Activated T-cell treated with anti-CD3 and anti-CD28 coated beads, Interleukin-2, amount 50 U/mL, for 48 hours (primary cell): ENCODE results near the gene BICDL1.

ENCODE experiments used
- DNase-seq, 2 experiments: peaks; one replicate each; pipeline ENCODE4 v3.0.0-alpha.2; 2020

Gene BICDL1

DNA sequence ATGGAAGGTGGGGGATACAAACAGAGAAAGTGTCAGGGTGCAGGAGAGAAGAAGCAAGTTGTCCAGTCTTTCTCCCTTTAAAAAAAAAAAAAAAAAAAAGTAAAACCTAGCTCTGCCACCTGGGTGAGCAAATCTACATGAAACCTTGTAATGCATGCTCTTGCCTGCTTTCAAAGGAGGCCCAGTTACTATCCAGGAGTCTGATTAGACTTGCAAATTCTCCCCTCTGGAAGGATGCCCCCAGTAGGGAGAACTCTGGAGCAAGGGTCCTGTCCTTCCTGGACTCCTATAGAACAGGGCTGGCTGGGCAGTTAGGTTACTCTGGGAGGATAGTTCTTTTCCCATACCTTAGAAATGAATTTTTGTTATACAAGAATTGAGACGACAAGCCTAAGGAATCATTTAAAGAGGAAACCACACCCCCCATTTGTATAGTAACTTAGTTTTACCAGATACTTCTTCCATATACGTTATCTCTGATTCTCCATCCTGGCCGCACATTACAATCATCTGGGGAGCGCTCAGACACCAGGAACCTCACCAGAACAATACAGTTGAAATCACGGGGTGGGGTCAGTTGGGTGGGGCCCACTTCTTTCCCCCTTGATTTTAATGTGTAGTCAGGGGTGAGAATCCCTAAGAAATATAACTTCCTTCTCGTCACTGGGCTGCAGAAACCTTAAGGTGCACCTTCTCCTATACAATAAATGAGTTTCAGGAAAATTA lies 97.0 kb downstream of the BICDL1 start:
- no peak for DNase-seq

DNA sequence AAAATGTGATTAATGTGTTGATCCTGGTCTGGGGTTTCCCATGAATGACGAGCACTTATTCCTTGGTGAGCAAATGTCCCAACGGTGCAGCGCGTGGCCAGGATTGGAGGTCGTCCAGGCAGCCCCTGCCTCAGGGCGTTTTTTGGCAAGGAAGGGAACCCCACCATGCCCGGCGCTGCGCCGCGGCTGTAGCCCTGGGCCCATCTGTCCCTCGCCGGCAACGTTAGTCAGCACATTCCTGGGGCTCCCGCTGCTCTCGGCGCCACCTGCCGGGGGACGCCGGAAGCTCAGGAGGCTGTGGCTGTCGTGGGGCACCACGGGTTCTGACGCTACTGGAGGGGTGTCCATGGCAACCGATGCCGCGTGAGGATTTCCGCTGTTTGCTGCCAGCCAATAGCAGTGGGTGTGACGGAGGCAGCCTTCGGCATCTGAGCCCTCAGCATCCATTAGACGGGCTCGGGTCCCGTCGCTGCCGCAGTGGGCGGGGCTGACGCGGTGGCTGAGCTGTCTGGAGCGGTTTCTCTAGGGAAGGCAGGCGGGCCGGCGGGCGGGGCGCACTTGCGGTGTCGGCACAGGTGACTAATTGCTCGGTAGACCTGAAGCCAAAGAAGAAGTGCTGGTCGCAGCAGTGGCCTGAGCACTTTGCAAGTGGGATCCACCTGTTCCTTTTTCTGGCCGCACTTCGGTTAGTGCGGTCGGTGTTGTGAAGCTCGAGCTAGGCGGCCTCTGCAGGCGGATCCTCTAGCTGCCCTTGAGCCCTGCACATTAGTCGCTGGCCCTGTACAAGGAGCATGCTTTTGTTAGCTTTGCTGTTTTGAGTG lies 98.0 kb downstream of the BICDL1 start:
- peak; percentile 100 for DNase-seq

DNA sequence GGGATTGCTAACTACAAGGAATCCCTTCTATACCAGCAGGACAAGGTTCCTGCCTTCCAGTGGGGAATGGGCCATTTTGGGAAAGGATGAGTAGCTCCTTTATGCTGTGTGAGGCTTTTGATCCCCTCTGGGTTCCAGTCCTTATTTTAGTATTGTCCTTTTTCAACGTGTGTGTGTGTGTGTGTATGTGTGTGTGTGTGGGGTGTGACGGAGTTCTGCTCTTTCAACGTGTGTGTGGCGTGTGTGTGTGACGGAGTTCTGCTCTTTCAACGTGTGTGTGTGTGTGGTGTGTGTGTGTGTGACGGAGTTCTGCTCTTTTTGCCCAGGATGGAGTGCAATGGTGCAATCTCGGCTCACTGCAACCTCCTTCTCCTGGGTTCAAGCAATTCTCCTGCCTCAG lies 100.1 kb downstream of the BICDL1 start:
- no peak for DNase-seq

DNA sequence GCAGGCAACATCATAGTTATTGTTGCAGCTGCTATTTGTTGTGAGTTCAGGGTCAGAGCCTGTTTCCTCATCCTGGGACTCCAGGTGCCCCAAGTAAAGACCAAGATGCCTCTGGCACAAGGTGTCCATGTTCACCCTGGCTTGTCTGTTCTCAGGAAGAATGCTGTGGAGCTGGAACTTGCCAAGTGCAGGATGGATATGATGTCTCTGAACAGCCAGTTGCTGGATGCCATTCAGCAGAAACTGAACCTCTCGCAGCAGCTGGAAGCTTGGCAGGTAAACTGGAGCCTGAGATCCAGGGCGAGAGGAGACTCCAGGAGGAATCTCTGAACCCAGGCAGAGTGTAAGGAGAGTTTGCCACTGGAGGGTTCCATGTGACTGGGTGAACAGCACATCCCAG lies 100.8 kb downstream of the BICDL1 start:
- no peak for DNase-seq

DNA sequence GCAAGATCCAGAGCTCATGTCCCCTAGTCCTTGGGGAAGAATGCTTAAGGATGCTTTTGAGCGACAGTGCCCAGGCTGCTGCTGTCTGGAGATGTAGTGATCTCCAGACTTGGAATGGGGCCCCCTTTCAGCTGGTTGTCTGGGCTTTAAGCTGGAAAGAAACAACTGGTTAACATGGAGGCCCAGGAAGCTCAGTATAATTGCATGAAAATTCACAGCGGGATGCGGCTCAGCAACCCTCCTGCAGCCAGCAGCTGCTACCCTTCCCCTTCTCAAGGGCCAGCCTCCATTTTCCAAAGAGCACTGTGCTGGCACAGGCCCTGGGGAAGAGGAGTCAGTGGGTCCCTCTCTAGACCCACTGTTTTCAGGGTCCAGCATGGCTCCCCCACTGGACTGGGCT lies 101.2 kb downstream of the BICDL1 start:
- no peak for DNase-seq

DNA sequence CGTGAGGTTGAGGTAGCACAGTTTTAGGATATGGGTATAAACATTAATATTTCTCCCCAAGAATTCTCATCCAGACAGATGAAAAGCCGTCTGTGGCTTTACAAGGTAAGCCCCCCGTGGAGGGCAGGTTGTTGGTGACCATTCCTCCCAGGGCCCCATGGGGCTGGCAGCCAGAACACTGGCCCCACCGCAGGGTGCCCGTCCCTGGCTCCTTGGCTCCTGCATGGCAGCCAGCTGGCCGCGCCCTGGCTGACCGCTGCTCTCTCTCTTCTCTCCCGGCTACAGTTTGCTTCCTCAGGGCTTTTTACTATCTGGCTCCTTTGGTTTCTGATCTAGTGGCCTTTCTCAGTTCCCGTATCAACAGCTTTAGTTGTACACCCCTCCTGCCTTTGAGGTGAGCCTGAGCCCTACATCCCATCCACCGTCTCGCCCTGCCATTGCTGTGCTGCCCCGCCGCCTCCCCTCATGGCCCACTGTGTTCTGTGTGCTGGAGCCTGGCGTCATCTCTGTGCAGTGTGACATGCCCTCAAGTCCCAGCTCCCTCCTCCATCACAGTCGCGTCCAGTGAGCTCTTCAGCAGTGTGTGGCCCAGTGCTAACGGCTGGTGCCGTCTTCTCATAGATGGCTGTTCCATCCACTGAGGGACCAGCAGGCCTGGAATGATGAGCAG lies 101.7 kb downstream of the BICDL1 start:
- no peak for DNase-seq

DNA sequence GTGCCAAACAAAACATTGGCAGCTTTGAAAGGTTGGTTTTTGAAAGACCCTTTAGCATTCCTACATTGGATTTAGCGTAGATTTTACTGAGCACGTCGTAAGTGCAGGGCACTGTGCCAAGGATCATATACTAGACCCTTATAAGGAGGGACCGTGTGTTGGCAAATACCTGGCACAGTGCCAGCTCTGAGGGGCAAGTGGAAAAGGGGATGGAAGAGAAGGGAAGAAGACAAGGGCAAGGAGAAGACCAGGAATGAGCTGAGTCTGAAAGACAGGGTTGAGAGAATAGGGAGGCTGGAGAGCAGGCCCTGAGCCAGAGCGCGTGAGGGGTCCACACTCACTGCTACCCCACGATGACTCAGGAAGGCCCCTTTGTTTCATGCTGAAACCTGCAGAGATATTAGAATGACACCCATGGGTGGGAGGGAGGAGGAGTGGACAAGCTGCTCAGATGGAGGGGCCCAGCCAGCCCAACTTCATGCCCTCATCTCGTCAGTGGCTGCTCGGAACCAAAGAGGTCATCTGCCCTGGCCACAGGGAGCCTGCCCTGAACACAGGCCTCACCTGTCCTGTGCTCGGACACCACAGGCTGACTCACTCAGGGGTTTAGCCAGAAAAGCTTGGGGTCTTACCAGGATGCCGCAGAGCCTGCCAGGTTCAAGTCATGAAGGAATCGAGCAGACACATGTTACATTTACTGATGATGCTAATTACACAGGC lies 102.5 kb downstream of the BICDL1 start:
- no peak for DNase-seq

DNA sequence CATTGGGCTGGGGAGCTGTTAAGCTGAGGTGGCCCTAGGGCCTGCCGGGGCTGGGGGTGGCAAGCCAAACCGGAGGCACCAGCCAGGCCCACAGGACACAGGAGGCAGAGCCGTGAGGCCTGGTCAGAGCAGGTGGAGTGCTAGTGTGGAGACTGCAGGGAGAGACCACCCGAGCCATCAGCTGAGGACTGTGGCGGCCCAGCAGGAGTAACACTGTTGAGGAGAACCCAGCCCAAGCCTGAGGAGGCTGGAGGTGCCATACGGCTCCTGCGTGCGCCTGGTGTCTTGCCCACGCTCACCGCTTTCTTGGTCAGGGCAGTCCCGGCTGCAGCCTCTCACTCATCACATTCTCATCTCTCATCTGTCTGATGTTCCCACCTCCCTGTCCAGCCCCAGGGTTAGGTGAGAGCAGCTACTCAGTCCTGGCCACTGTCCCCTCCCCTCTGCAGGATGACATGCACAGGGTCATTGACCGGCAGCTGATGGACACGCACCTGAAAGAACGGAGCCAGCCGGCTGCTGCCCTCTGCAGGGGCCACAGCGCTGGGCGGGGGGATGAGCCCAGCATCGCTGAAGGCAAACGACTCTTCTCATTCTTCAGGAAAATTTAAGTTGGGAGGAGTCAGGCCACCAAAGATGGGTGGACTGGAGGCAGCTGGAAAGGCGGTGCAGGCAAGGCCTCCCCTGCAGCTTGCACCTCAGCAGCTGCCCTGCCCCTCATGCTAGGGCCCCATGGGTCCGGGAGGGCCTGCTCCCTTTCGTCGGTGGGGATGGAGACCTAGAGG lies 103.7 kb downstream of the BICDL1 start:
- DNase-seq: no peak

DNA sequence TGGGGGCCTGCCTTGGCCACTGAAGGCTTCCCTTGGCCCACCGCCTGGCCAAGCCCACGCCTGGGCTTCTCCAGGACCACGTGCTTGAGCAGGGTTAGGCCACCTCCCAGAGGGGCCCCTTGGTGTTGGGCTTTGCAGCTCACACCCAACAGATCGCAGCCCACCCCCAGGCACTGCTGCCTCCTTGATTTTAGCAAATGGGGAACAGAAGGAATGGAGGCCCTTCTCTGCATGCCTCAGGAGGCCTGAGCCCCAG lies 104.2 kb downstream of the BICDL1 start:
- DNase-seq: no peak

DNA sequence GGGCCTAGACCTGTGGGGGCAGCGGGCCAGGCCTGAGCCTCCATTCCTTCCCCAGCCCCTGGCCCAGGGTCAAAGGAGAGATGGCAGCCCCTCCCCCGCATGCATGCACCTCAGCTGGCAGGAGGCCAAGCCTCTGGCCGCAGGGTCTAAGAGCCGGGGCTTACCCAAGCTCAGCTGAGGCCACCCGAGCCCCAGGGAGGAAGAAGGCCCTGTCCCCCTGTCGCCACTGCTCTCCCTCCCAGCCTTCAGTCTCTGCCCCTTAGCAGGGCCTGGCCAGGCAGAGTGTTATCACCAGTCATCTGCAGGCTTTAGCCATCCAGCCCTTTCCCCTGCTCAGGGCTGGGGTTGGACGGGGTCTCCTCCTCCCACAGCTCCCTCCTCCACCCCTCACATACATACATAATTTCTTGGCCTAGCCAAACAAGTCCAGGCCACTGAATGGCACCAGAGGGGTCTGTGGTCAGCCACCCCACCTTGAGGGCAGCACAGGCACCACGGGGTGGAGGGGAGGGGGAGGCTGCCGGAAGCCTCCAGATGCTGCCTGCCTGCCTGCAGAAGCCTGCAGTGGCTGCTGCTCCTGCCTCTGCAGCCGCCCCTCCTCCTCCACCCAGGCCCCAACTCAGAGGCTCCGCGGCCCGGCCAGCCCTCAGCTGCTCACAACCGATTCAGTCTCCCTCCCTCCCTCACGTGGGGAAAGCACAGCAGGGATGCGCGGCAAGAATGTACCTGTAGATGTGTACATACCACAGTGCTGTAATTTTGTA lies 104.7 kb downstream of the BICDL1 start:
- no peak for DNase-seq

DNA sequence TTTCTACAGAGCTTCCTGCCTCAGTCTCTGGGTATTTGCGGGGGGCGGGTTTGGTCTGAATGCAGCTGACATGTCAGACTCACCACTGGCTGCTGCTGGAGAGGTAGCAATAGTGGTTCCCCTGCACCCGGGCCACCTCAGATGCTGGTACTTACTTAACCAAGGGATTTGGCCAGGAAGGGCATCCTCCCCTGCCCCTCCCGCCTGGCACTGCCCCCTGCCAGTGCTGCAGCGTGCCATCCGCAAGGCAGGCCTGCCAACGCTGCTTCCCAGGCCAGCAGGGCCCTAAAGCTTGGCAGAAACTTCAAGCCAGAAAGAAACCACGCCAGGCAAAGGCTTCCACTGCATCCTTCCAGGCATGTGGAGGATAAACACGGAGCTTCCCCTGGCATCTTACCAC lies 105.4 kb downstream of the BICDL1 start:
- DNase-seq: no peak

DNA sequence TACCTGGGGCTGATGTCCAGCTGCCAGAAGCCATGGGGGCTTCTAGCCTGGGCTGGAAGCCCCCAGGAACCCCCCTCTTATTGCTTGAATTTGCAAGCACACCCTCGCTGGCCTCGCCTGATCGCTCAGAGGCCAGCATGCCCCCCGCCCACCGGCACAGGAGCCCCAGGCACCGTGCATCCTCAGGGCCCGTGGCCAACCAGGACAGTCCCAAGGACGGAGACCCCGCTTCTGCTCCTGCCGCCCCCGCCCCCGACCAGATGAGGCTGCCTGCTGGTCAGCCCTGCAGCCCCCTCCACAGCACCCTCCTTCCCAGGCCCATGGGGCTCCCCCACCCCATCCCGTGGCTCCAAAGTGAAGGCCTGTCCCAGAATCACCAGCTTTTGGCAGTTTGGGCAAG lies 106.3 kb downstream of the BICDL1 start:
- no peak for DNase-seq

DNA sequence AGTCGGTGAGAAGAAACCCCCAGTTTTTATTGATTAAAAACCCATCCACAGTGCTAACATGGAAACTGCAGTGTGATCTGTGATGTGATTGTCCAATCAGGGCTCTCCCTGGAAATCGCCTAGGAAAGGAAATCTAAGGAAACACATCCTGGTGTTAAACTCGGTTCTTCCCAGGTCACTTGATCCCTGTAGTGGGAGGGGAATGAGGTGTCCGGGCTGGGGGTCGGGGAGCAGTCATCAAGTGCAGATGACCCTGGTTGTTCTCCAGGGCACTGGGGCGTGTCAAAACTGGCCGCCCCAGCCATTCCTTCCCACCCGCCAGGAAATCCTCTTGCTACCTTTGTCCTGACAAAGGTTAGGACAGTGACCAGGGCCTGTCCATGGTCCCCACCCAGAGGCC lies 106.7 kb downstream of the BICDL1 start:
- no peak for DNase-seq

DNA sequence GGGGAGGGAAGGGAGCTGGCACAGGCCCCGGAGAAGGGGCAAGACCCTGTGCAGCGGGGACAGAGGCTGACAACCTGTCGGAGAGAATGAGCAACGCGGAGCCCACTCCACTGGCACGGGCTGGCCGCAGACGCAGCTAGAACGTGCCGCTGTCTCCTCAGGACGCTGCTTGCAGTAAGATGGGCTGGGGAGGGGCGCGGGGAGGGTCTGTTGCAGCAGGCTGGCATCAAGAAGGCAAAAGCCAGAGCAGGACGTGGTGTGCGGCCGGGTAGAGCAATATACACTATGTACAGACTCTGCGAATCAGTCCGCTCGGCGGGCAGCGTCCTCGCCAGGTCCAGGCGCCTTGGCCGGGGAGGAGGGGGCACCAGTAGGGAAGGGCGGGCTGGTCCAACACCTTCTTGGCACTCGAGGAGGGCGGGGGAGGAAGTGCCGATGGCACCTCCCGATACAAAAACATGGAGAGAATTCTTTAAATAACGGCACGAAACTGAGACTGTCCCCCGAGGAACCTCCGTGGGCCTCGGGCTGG lies 107.7 kb downstream of the BICDL1 start:
- no peak for DNase-seq

DNA sequence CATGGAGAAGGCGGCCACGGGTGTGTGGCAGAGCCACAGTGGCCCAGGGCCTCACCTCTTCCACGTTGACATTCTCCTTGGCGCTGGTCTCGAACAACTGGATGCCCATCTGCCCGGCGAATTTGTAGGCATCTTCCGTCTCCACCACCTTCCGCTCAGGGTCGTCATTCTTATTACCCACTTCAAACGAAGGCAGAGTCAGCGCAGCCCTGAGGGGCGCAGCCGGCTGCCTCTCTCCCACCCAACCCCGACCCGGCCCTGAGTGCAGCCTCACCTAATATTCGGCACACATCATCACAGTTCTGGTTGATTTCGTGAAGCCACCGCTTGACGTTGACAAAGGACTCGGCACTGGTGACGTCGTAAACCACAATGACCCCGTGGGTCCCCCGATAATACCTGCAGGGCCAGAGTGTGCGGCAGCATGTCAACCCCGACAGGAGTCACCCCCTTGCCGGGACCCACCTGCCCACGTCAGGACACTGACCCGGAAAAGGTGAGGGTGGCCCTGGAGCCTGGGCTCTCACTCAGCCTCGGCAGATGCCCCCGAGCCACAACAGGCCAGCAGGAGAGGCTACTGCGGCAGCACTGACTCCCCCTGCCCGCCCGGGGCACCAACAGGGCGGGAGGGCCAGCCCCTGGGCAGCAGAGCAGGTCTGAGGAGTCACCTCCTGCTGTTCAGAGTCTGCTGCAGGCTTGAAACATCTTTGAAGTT lies 109.9 kb downstream of the BICDL1 start:
- no peak for DNase-seq

DNA sequence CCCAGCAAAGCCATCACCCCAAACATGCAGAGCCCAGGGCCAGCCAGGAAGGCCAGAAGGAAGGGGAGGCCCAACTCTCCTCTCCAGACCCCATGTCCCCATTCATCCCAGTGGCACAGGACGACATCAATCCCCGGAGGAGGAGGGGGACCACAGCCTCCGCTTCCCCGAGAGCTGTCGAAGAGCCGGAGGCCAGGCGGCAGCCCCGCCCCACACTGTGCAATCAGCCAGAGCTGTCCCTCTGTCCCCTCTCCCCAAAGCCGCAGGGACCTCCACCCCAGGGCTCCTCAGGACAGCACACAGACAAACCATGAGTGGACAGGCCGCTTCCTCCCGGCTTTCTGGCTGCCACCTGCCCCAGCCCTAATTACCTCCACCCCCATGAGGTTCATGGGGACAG lies 110.7 kb downstream of the BICDL1 start:
- no peak for DNase-seq

DNA sequence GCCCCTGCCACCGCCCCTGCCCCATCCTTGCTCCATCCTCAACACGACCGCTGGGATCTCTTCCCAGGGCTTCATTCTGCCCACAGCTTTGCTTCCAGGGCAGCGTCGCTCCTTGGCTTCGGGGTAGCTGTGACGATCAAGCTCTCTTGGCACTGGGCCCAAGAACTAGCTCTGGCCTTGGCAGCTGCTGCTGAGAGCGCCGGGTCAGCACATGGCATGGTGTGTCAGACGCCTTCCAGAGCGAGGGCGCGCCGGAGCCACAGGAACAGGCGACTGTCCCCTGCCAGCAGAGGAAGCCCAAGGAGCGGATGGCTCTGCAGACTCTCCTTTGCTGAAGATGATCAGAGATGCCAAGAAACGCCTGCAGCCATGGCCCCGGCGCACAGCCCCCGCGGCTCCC lies 111.6 kb downstream of the BICDL1 start:
- DNase-seq: no peak

DNA sequence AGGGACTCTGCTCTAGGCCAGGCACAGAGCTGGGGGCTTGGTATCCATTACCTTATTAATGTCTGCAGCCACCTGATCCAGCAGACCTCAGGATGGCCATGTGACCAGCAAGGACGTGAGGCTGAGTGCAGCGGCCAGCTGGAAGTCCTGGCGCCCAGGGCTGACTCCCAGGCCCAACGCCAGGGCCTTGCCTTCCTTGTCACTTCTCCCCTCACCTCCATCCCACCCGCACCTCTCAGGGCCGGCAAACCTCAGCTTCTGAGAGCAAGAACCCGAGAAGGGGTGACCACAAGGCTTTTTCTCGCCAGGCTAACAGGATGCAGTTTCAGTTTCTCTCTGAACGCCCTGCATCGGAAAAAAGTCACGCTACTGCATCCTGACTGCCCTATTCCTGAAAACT lies 112.1 kb downstream of the BICDL1 start:
- no peak for DNase-seq

DNA sequence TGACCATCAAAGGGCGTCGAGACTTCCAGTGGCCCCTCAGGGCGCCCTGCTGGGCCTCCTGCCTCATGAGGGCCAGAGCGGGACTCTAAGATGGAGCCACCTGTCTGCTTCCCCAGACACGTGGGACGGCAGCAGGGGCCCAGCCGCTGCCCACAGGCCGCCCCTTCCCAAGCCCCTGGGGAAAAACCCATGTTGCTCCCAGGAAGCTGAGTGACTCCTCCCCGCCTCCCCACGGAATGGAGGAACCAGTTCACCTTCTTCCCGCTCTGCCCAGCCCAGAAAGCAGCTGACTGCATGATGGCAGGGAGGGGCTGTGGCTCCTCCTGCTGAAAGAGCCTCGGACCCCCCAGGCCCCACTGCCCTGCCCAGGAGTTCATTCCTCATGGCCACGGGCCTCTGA lies 112.6 kb downstream of the BICDL1 start:
- no peak for DNase-seq

DNA sequence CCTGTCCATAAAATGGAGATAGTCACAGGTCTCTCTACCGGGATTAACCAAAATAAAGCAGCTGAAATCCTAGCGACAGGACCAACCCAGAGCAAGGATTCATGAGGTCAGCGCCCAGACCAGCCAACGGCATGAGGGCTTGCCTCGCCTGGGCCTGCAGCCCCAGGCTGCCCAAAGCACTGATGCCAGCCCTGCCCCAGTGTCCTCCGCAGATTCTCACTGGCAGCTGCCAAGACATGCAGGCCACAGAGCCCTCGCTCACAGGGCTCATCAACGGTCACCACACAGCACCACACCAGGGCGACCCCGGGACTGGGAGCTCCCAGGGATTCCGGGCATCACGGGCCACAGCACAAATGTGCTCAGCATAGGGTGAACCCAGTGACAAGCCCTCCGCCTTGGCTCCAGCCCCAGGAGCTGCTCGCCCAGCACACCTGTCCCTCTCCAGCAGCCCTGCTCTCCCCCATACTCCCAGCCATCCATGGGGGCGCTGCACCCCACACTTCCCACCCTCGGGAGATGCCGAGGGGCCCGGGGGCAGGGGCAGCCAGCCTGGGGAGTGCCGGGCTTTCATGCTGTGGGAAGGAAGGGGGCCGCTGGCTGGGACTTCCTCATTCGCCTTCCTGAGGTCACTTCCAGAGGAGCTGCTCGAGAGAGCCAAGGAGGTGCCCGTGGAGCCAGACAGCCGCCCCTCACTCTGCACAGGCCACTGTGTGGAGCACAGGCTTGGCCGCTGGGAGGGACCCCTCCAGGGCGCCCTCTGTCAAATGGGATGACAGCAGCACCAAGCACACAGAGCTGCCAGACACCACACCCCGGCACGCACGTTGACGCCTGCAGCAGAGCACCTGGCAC lies 113.4 kb downstream of the BICDL1 start:
- DNase-seq: no peak
